ENCODE measurements around the gene ZDHHC8.

ZDHHC8 gene

GRCh38 chr22:20145206-20145831 is 13.7 kb downstream of the ZDHHC8 start:
- DNase-seq (ENCODE audit: low read depth) = no peak
- no peak overlapping the region for H3K4me3 ChIP-seq (ENCODE audit: low read depth, low read length)
- no peak for TF ChIP-seq MYC (IDR thresholded peaks at IDR 0.05; ENCODE audit: low read depth, low read length)
- TF ChIP-seq, protein P1, sequence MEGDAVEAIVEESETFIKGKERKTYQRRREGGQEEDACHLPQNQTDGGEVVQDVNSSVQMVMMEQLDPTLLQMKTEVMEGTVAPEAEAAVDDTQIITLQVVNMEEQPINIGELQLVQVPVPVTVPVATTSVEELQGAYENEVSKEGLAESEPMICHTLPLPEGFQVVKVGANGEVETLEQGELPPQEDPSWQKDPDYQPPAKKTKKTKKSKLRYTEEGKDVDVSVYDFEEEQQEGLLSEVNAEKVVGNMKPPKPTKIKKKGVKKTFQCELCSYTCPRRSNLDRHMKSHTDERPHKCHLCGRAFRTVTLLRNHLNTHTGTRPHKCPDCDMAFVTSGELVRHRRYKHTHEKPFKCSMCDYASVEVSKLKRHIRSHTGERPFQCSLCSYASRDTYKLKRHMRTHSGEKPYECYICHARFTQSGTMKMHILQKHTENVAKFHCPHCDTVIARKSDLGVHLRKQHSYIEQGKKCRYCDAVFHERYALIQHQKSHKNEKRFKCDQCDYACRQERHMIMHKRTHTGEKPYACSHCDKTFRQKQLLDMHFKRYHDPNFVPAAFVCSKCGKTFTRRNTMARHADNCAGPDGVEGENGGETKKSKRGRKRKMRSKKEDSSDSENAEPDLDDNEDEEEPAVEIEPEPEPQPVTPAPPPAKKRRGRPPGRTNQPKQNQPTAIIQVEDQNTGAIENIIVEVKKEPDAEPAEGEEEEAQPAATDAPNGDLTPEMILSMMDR (IDR thresholded peaks at IDR 0.05; ENCODE audit: low read depth, low read length) = no peak
- no peak for TF ChIP-seq POLR2A (IDR thresholded peaks at IDR 0.05; ENCODE audit: extremely low read depth, insufficient read length)
- no peak for TF ChIP-seq MAX (IDR thresholded peaks at IDR 0.05; ENCODE audit: low read depth, low read length)

GRCh38 chr22:20145832-20146223 is 14.2 kb downstream of the ZDHHC8 start:
- H3K4me3 ChIP-seq (ENCODE audit: low read depth, low read length) = no peak overlapping the region
- TF ChIP-seq, protein P1 (IDR thresholded peaks at IDR 0.05; ENCODE audit: low read depth, low read length) = no peak
- no peak for DNase-seq (ENCODE audit: low read depth)

GRCh38 chr22:20146777-20147176 is 15.2 kb downstream of the ZDHHC8 start:
- DNase-seq (ENCODE audit: low read depth) = no peak
- no peak overlapping the region for H3K4me3 ChIP-seq (ENCODE audit: low read depth, low read length)
- no peak for TF ChIP-seq MYC (IDR thresholded peaks at IDR 0.05; ENCODE audit: low read depth, low read length)
- TF ChIP-seq MAX (IDR thresholded peaks at IDR 0.05; ENCODE audit: low read depth, low read length) = no peak
- TF ChIP-seq POLR2A (IDR thresholded peaks at IDR 0.05; ENCODE audit: extremely low read depth, insufficient read length) = no peak
- TF ChIP-seq, protein P1 (IDR thresholded peaks at IDR 0.05; ENCODE audit: low read depth, low read length) = no peak

DNA sequence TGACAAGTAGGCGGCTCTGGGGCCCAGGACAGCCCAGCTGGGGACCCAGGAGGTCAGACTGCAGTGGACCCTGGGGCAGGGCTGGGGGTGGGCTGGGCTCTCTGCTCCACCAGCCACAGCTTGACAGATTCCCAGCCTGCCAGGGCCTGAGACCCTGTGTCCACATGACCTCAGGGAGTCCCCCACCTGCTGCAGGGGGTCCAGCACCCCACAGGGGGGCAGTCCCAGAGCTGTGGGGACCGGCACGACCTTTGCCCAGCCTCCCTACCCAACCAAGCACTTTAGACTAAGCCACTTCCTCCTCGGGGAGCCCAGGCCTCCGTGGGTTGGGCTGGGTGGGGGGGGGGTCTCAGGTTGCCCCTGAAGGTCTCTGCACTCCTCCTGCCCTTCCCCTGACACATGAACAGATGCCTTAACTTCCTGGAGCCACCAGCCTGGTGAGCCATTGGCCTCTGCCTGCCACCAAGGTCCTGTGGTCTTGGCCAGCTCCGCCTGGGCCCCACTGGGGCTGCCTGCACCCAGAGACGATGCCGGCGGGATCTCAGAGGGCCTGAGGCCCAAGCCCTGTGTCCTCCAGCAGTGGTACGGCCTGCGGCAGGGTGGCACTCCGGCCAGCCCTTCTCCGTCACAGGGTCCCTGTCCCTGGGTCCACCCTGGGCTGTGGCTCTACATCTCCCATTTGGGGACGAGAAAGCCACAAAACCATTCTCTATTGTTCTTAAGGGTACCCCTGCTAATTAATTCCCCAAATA is 15.8 kb downstream of the ZDHHC8 start:
- no peak overlapping the region for H3K4me3 ChIP-seq (ENCODE audit: low read depth, low read length)
- DNase-seq (ENCODE audit: low read depth) = peak; percentile 45
- TF ChIP-seq, protein P1 (IDR thresholded peaks at IDR 0.05; ENCODE audit: low read depth, low read length) = no peak
- TF ChIP-seq MYC (IDR thresholded peaks at IDR 0.05; ENCODE audit: low read depth, low read length) (no peak), POLR2A (IDR thresholded peaks at IDR 0.05; ENCODE audit: extremely low read depth, insufficient read length) (no peak), MAX (IDR thresholded peaks at IDR 0.05; ENCODE audit: low read depth, low read length) (no peak)

GRCh38 chr22:20148414-20148813 is 16.8 kb downstream of the ZDHHC8 start:
- H3K4me3 ChIP-seq (ENCODE audit: low read depth, low read length) = no peak overlapping the region
- no peak for DNase-seq (ENCODE audit: low read depth)
- TF ChIP-seq POLR2A (IDR thresholded peaks at IDR 0.05; ENCODE audit: extremely low read depth, insufficient read length) (no peak), MAX (IDR thresholded peaks at IDR 0.05; ENCODE audit: low read depth, low read length) (no peak), MYC (IDR thresholded peaks at IDR 0.05; ENCODE audit: low read depth, low read length) (no peak)
- TF ChIP-seq, protein P1 (IDR thresholded peaks at IDR 0.05; ENCODE audit: low read depth, low read length) = no peak
